ENCODE results near the gene LORICRIN.

GRCh38 chr1:153271711-153272110 lies 12.2 kb downstream of the LORICRIN start:
- no peak for TF ChIP-seq CTCF (IDR thresholded peaks at IDR 0.05; ENCODE audit: low read depth, low read length, missing input control)
- no peak for TF ChIP-seq RAD21 (IDR thresholded peaks at IDR 0.05)
- TF ChIP-seq MAX (IDR thresholded peaks at IDR 0.05) = no peak
- TF ChIP-seq ZBTB33 (IDR thresholded peaks at IDR 0.05) = no peak
- TF ChIP-seq REST (IDR thresholded peaks at IDR 0.05) = no peak
- TF ChIP-seq GABPA (IDR thresholded peaks at IDR 0.05 in 1 of 2, conservative IDR thresholded peaks at IDR 0.05 in 1 of 2) = no peak
- TF ChIP-seq SP1 (IDR thresholded peaks at IDR 0.05) = no peak
- TF ChIP-seq JUND (IDR thresholded peaks at IDR 0.05) = no peak
- TF ChIP-seq YY1 (IDR thresholded peaks at IDR 0.05) = no peak
